CD4-positive, alpha-beta T cell treated with Interleukin-6 at 100 ng/mL for 8 hours (primary cell): ENCODE data around the gene COL4A2.

Experiments
- DNase-seq: peaks from one replicate; pipeline ENCODE4 v3.0.0-alpha.2; 2020; ENCODE audit warnings: mixed read lengths, low spot score

Gene COL4A2

GRCh38 chr13:110402299-110403069 lies 95.4 kb downstream of the COL4A2 start:
- no peak for DNase-seq

- DNase-seq, result no peak
Observed at GRCh38 chr13:110403315-110403714, 96.2 kb downstream of the COL4A2 start.

GRCh38 chr13:110403721-110404120 lies 96.6 kb downstream of the COL4A2 start:
- no peak for DNase-seq

GRCh38 chr13:110404321-110404720 lies 97.2 kb downstream of the COL4A2 start:
- DNase-seq, result no peak

- DNase-seq, result no peak
Observed at GRCh38 chr13:110405597-110406450, 98.7 kb downstream of the COL4A2 start.

GRCh38 chr13:110407021-110407420 lies 99.9 kb downstream of the COL4A2 start:
- DNase-seq, result no peak

GRCh38 chr13:110407531-110407930 lies 100.4 kb downstream of the COL4A2 start:
- no peak for DNase-seq

- no peak for DNase-seq
Observed at GRCh38 chr13:110408286-110408685, 101.2 kb downstream of the COL4A2 start.

GRCh38 chr13:110409581-110409992 lies 102.5 kb downstream of the COL4A2 start:
- no peak for DNase-seq

- DNase-seq, result no peak
Observed at GRCh38 chr13:110410000-110410399, 102.9 kb downstream of the COL4A2 start.

GRCh38 chr13:110410936-110411687 lies 104.0 kb downstream of the COL4A2 start:
- no peak for DNase-seq

GRCh38 chr13:110411688-110412059 lies 104.6 kb downstream of the COL4A2 start:
- DNase-seq, result no peak

- peak; percentile 35 for DNase-seq
Observed at GRCh38 chr13:110412132-110412914, 105.2 kb downstream of the COL4A2 start.

- no peak for DNase-seq
Observed at GRCh38 chr13:110413016-110413675, 106.1 kb downstream of the COL4A2 start.

- DNase-seq, result no peak
Observed at GRCh38 chr13:110413676-110414040, 106.6 kb downstream of the COL4A2 start.

GRCh38 chr13:110414283-110414682 lies 107.2 kb downstream of the COL4A2 start:
- no peak for DNase-seq

- no peak for DNase-seq
Observed at GRCh38 chr13:110414931-110415330, 107.8 kb downstream of the COL4A2 start.

GRCh38 chr13:110415669-110416068 lies 108.6 kb downstream of the COL4A2 start:
- DNase-seq, result no peak

GRCh38 chr13:110416131-110417025 lies 109.3 kb downstream of the COL4A2 start:
- no peak for DNase-seq

GRCh38 chr13:110418944-110419343 lies 111.9 kb downstream of the COL4A2 start:
- no peak for DNase-seq
